Measurements from ENCODE around the gene NPTX2. TPM values are rescaled to one million over a fixed set of nuclear protein-coding genes. Genes with fewer than 3 reads are reported as not detected.

Gene NPTX2
- total and polyA plus RNA-seq, 4 donors = 0.41 to 2.3 (median 0.63) TPM

DNA sequence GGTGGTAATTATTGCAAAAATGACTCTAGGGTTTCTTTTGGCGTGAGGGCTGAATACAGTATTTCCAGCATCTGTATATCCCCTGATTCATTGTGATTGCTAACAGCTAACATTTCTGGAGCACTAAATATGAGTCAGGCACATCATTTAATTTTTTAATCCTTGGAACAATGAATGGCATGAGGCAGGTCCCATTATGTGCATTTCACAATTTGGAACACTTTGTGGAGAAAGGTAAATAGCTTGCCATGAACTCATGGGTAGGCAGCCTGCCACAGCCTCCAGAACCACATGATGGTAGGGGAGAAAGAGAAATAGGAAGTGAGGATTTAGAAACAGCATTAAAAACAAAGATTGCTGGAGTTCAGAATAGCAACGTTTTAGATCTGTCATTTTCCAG lies 1.7 kb downstream of the NPTX2 start:
- H3K36me3 ChIP-seq (ENCODE audit: control insufficient read depth in 4 of 4, insufficient read depth in 4 of 4, low read length in 4 of 4) = no peaks in the 10 kb centered on the region
- H3K9me3 ChIP-seq (ENCODE audit: control insufficient read depth in 4 of 4, insufficient read depth in 3 of 4, low read length in 3 of 4) = peaks cover 0 to 8% (median 0%) of the 10 kb centered on the region in 4 donors
- 6 to 12% methylated on average over 2 of the region's 2 CpGs for WGBS, 2 donors
- no peak for DNase-seq
- no peak overlapping the region for H3K9ac ChIP-seq (ENCODE audit: insufficient read depth in 1 of 2, low read length in 2 of 2)
- H3K27me3 ChIP-seq (ENCODE audit: control insufficient read depth in 3 of 3, insufficient read depth in 3 of 3, low read length in 2 of 3) = peaks cover 9 to 59% (median 42%) of the 10 kb centered on the region in 3 donors
- ATAC-seq (ENCODE audit: insufficient read depth, low FRiP score) = no peak
- no peak overlapping the region for H3K27ac ChIP-seq (ENCODE audit: low read depth in 1 of 2, low read length in 1 of 2)
- TF ChIP-seq, protein P1, sequence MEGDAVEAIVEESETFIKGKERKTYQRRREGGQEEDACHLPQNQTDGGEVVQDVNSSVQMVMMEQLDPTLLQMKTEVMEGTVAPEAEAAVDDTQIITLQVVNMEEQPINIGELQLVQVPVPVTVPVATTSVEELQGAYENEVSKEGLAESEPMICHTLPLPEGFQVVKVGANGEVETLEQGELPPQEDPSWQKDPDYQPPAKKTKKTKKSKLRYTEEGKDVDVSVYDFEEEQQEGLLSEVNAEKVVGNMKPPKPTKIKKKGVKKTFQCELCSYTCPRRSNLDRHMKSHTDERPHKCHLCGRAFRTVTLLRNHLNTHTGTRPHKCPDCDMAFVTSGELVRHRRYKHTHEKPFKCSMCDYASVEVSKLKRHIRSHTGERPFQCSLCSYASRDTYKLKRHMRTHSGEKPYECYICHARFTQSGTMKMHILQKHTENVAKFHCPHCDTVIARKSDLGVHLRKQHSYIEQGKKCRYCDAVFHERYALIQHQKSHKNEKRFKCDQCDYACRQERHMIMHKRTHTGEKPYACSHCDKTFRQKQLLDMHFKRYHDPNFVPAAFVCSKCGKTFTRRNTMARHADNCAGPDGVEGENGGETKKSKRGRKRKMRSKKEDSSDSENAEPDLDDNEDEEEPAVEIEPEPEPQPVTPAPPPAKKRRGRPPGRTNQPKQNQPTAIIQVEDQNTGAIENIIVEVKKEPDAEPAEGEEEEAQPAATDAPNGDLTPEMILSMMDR (IDR thresholded peaks at IDR 0.05; ENCODE audit: control extremely low read depth, extremely low read depth) = no peak
- H3K4me3 ChIP-seq = no peak overlapping the region
- peaks cover 0 to 15% (median 0%) of the 10 kb centered on the region in 5 donors for H3K4me1 ChIP-seq (ENCODE audit: control insufficient read depth in 5 of 5, insufficient read depth in 5 of 5, low read length in 5 of 5)

DNA sequence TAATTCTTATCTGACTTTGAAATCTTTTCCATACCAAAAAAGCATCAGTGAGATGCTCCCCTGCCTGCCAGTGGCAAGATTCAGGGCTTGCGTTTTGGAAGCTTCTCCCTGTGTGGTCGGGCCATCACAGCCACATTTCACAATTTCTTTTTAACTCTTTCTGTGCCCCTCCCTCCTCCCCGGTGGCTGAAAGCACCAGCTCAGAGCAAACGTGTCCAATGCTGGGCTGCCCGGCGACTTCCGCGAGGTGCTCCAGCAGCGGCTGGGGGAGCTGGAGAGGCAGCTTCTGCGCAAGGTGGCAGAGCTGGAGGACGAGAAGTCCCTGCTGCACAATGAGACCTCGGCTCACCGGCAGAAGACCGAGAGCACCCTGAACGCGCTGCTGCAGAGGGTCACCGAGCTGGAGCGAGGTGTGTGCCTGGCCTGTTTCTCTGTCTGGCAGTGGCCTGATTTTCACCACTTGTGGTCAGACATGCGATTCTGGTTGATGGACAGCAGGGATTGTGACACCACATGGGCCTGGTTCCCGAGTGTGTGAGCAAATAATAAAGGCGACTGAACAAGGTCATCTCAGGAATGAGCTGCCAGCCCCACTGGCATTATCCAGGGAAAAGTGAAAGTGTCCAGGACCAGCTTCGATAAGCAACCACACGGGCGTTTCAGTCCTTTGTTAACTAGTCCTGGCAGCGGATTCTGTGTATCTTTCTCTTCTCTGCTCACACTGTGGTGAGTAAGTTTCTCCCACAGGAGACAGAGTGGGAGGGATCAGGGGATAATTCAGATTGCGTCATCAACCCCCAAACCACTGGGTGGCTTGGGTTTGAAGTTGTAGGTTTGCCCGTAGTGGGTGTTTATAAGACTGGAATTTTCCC lies 2.6 kb downstream of the NPTX2 start:
- DNase-seq (peak in 1 of 3 donors; percentile 4), ATAC-seq (ENCODE audit: insufficient read depth, low FRiP score) (peak; percentile 38)
- H3K27me3 ChIP-seq (ENCODE audit: control insufficient read depth in 3 of 3, insufficient read depth in 3 of 3, low read length in 2 of 3) = peaks cover 9 to 56% (median 38%) of the 10 kb centered on the region in 3 donors
- WGBS, 2 donors = 19 to 28% methylated on average over 27 of the region's 27 CpGs
- no peaks in the 10 kb centered on the region for H3K36me3 ChIP-seq (ENCODE audit: control insufficient read depth in 4 of 4, insufficient read depth in 4 of 4, low read length in 4 of 4)
- H3K27ac ChIP-seq (ENCODE audit: low read depth in 1 of 2, low read length in 1 of 2) = no peak overlapping the region
- H3K9ac ChIP-seq (ENCODE audit: insufficient read depth in 1 of 2, low read length in 2 of 2) = no peak overlapping the region
- H3K4me3 ChIP-seq = no peak overlapping the region
- TF ChIP-seq, protein P1 (IDR thresholded peaks at IDR 0.05; ENCODE audit: control extremely low read depth, extremely low read depth) = no peak
- H3K4me1 ChIP-seq (ENCODE audit: control insufficient read depth in 5 of 5, insufficient read depth in 5 of 5, low read length in 5 of 5) = peaks cover 0 to 15% (median 0%) of the 10 kb centered on the region in 5 donors
- H3K9me3 ChIP-seq (ENCODE audit: control insufficient read depth in 4 of 4, insufficient read depth in 3 of 4, low read length in 3 of 4) = peaks cover 0 to 8% (median 0%) of the 10 kb centered on the region in 4 donors

DNA sequence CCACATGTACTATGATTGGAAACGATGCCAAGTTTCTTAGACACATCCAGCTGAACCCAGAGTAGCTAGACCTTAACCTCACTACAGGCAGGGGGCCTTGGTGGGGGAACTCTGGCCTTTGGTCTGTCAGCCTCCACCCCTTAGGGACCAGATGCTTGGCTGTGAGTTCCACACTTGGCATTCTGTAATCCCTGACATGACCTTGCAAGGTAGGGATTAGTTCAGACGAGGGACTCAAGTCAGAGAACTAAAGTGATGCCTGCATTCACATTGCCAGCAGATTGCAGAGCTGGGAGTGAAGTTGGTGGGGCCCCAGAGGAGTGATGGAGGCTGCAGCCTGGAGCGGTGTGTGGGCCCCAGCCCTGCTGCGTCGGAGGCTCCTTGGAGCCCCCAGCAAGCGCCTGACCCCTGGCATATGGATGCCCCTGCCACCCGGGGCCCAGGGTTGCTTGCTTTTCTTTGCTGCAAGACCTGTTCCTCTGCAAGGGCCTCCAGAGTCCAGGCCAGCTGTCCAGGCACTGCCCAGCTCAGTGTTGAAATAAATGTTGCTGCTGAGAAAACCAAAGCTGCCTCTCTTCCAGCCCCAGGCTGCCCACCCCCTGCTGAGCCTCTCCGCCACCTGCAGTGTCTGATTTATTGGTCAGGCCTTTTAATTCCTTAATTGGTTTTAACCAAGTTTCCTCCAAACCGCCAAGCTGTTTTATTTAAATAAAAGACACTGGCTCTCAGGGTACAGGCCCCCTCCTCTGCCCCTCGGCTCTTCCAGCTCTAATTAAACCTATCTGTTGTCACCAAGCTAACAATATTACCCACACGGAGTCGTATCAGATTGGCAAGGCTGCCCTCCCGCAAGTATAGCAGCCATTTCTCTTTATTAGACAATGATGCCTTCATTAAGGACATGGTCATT lies 4.7 kb downstream of the NPTX2 start:
- H3K27me3 ChIP-seq (ENCODE audit: control insufficient read depth in 3 of 3, insufficient read depth in 3 of 3, low read length in 2 of 3) = peaks cover 4 to 42% (median 26%) of the 10 kb centered on the region in 3 donors
- no peak overlapping the region for H3K9ac ChIP-seq (ENCODE audit: insufficient read depth in 1 of 2, low read length in 2 of 2)
- DNase-seq (no peak), ATAC-seq (ENCODE audit: insufficient read depth, low FRiP score) (no peak)
- peaks cover 0 to 9% (median 0%) of the 10 kb centered on the region in 4 donors for H3K9me3 ChIP-seq (ENCODE audit: control insufficient read depth in 4 of 4, insufficient read depth in 3 of 4, low read length in 3 of 4)
- TF ChIP-seq, protein P1 (IDR thresholded peaks at IDR 0.05; ENCODE audit: control extremely low read depth, extremely low read depth) = no peak
- H3K27ac ChIP-seq (ENCODE audit: low read depth in 1 of 2, low read length in 1 of 2) = no peak overlapping the region
- peaks cover 0 to 12% (median 0%) of the 10 kb centered on the region in 5 donors for H3K4me1 ChIP-seq (ENCODE audit: control insufficient read depth in 5 of 5, insufficient read depth in 5 of 5, low read length in 5 of 5)
- H3K36me3 ChIP-seq (ENCODE audit: control insufficient read depth in 4 of 4, insufficient read depth in 4 of 4, low read length in 4 of 4) = no peaks in the 10 kb centered on the region
- 69 to 70% methylated on average over 13 of the region's 13 CpGs for WGBS, 2 donors
- no peak overlapping the region for H3K4me3 ChIP-seq
